ENCODE results near the gene NAALADL2.

Gene NAALADL2

DNA sequence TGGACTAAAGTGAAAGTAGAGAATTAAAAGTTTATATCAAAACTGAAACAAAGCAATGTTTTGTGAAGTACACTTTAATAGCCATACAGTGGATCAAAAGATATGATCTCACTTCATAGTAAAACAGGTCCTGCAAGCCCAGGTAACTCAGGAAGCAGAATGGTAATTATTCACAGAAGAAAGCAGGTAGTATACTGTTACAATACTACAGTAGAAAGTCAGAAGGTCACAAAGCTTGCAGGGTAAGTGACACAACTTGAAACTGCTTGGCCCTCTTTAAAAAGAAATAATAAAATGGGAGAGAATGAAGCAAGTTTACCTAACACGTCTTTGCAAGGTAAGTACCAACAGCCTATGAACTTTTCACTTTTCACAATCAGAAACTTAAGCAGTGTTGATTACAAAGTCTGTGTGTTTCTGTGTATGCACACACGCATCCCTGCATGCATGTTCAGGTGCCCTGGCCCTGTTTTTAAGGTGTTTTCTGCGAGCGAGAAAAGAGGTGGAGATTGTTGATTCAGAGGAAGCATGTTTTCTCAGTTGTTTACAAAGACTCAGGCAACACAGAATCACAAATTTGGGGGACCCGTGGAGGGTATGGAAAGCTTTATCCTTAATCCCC lies at the start of gene NAALADL2:
TSS of gene NAALADL2 (plus strand) at position 221 of the 622 bp plus-strand sequence.
- no peak for DNase-seq

DNA sequence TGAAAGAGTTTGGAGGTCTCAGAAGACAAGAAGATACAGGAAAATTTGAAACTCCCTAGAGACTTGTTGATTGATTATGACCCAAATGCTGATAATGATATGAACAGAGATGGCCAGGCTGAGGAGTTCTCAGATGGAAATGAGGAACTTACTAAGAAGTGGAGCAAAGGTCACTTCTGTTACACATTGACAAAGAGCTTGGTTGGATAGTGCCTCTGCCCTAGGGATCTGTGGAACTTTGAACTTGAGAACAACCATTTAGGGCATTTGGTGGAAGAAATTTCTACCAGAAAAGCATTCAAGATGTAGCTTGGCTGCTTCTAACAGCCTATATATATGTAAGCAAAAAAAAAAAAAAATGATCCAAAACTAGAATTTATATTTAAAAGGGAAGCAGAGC lies 48.9 kb upstream of the NAALADL2 start:
- no peak for DNase-seq

DNA sequence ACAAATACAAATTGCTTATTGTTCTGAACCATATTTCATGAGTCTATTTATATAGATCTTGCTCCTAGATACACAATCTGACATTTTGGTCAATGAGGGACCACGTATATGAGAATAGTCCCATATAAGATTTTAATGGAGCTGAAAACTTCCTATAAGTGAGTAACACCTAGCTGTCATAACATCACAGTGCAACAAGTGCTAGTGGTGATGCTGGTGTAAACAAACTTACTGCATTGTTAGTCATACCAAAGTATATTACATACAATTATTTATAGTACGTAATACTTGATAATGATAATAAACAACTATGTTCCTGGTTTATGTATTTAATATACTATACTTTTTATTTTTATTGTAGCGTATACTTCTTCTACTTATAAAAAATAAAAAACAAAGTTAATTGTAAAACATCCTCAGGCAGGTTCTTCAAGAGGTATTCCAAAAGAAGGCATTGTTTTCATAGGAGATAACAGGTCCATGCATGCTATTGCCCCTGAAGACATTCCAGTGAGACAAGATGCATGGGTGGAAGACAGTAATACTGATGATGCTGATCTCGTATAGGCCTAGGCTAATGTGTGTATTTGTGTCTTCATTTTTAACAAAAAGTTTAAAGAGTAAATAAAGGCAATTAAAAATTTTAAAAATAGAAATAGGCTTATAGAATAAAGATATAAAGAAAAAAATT lies 46.8 kb upstream of the NAALADL2 start:
- DNase-seq: no peak

DNA sequence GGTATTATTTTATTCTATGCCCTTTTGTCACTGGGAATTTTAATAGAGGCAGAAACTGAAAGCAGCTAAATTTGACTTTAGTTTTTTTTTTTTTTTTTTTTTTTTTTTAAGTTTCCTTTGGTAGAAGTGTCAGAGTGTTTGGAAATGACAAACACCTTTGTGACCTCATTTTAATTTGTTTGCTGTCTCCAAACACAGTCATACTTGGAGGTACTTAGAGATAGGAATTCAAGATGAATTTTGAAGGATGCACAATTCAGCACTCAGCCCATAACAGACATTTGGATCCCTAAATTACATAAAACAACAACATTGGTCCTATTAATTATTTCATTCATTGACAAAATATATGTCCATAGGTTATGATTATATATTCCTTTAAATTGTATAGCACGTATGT lies 43.4 kb upstream of the NAALADL2 start:
- no peak for DNase-seq

DNA sequence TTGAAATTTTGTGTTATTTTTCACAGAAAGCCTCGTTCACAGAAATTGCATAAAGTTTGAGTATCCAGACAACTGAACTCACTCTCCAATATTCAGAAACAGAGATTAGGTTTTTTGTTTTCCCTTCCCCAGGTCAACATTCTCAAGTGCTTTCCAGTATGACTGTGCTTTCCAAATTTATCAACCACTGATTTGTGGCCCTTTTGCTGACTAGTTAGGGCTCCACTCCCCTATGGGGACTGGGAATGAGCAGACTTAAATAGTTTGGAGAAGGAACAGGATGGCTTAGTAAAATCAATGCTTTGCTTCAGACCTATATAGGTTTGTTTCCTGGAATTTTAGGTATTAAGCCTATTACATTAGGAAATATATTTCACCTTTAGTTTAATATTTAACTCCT lies 38.2 kb upstream of the NAALADL2 start:
- DNase-seq: no peak

DNA sequence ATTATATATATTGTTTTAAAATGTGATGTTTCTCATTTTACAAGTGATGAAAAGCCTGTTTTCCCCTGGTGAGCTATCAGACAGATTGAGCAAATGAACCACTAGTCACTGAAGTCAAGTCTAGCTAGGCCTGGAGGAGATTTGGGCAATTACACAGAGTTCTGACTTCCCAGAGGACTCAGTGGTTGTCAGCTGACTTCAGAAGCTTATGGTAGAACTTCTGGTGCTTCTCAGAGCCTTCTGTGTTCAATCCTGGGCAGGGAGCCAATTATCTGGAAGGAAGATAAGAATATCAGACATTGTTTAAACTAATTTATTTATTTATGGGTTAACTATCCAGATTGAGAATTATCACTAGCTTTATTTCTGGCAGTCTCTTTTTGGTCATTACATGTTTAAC lies 37.7 kb upstream of the NAALADL2 start:
- DNase-seq: no peak

DNA sequence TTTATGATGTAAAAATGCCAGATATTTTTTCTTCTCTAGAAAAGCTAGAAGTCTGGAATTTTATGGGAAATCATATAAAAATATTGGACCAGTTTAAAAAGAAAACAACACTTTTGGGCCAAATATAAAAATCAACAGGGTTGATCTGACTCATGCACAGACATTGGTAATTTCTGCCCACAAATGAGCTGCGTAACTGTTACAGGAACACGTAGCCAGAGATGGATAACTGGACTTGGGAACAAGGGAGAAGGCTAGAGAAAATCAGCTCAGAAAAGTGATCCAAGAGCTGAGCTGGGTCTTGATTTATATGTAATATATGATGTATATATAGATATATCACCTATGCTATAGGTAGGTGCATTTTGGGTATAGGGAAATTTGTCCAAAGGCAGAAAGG lies 36.8 kb upstream of the NAALADL2 start:
- DNase-seq: no peak

DNA sequence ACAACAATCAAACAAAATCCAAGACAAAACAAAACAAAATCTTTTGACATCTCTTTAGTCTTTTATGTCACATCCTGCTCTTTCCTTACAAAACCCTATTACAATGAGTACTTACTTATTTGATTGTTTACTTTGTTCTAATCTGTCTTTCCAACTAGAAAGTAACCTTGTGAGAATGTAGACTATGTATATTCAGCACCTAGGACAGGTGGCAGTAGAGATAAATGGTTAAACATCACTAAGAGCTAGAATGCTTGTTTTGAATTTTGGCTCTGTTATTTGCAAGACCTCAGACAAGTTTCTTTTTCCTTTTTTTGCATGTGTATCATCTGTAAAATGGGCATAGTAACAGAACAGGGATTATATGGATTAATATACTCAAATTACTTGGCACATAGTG lies 33.1 kb upstream of the NAALADL2 start:
- DNase-seq: no peak

DNA sequence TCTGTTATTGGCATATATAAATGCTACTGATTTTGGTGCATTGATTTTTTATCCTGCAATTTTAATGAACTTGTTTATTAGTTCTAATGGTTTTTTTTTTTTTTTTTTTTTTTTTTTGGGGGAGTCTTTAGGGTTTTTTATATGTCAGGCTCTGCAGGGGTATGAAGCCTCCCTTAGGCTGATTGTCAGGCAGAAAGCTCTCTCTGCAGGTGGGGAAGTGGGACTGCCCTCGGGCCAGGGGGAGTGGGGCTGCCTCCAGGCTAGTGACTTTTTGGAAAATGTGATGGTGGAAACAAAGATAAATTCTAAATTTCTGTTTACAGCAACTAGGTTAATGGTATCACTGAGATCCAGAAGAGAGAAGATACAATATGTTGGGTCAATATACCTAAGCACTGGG lies 14.4 kb upstream of the NAALADL2 start:
- DNase-seq: no peak

DNA sequence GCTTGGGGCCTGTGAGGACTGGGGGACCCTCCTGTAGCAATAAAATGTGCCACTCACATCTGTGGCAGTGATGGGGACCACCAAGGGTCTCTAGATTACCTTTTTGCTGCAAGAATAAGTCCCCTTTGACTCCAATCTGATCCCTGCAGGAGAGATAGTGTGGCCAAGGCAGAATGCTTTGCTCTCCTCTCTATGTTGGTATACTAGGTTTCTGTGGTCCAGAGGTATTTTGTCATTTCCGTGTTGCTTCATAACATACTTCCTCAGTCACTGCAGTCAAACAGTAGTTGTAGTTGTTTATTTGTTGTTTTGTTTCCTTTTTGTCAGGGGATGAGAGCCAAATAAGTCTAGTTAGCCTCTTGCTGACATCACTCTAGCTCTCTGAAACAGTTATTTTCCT lies 13.1 kb upstream of the NAALADL2 start:
- no peak for DNase-seq

DNA sequence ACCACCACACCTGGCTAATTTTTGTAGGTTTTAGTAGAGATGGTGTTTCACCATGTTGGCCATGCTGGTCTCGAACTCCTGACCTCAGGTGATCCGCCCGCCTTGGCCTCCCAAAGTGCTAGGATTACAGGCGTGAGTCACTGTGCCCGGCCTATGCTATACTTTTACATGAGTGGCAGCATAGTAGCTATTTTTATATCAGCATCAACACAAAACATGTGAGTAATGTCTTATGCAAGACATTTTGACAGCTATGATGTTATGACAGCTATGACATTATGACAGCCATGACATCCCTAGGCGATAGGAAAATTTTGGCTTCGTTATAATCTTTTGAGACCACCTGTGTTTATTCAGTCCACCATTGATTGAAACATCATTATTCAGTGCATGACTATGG lies 4.1 kb upstream of the NAALADL2 start:
- no peak for DNase-seq

DNA sequence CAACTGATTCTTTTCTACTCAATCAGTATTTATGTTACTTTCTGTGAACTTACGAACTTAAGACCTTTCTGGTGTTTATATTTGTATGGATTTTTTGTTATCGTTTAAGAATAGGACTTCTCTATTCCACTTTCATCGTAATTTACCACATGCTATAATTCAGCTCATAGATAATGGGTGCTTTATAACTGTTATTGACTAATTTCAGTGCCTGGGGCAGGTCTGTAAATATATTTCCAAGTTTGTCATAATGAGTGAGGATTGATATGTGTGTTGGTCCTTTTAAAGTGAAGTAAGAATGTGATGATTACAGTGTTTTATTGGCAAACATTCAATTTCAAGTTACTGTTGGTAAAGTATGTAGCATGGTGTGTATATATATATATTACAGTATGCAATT lies 1.8 kb upstream of the NAALADL2 start:
- no peak for DNase-seq

DNA sequence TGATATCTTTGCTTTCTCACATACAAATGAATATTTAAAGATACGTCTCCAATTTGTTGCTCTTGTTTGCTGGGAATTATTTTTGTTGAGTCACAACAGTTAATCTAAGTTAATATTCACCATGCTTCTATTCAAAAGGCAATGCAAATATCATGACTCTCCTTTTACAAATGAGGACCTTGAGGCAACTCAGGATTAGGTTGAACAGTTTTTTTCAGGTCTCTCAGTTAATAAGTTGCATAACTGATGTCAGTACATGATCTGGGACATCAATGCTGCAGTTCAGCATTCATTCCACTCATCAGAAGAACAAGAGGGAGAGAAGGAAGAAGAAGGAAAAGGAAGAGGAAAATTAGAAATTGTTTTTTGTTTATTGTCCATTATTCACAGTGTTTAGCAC lies 781 bp upstream of the NAALADL2 start:
- DNase-seq: no peak

DNA sequence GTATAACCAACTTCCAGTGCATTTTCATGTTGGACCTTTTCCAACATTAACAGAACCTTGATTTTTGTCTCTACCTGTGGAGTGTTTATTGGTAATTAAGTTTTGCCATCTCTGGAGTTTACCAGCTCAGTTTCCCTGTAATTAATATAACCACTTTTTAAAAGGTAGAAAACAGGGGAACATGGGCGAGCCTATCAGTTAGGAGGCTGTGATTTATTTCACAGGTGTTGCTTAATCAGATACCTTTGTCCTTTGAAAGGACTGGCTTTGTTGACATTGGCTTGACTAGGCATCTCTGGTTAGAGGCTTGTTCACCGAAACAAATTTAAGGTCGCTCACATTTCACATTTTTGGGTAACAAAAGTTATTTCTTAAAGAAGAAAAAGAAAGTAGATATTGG lies 622 bp downstream of the NAALADL2 start:
- DNase-seq: no peak

DNA sequence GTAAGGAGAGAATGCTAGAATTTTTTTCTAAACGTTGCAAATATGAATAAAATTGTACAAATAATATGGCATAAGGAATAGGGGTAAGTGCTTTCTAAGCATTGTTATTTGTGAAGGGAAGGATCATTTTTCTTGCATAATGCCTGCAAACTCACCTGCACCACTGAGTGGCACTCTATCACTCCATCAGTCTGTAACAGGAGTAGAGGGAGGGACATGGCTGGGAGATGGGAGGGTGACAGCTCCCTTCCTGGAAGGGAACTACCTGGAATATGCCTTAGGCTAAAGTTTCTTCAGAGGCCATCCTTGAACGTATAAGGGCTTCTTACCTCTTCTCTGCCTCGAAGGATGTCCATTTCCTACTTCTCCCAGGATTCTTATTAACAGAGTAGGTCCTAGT lies 3.0 kb downstream of the NAALADL2 start:
- DNase-seq: no peak

DNA sequence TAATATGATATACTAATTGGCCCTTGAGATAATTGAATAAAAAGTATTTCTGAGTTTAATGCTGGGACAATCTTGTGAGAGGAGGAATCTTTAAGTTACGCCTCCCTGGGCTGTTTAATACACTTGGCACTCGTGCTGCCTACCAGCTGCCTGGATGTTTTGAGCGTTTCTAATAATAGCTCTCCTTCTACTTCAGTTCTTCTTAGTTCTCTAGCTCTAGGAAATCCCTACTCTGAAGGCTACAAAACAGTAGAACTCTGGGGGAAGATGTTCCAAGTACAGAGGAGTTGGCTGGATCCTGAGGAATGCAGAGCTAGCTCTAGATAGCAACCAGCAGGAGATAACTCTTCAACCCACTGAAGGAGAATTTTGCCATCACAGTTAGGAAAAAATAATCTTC lies 3.5 kb downstream of the NAALADL2 start:
- DNase-seq: no peak

DNA sequence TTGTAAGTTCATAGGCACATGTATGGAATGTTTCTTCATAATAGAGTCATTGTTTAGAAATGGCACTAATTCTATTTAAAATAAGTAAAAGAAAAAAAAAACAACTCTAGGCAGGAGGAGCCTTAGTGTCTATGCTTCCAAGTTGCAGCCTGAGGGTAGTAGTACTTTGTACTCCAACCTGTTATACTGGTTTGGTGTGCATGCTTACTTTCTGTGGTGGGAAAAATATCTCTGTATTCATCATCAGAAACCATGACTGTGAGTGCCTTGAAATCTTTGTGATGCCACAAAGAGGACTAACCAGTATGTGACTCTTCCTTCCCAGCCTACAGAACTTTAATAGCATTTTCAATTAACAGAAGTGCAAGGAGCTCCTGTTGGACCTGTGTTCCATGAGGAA lies 4.4 kb downstream of the NAALADL2 start:
- no peak for DNase-seq

DNA sequence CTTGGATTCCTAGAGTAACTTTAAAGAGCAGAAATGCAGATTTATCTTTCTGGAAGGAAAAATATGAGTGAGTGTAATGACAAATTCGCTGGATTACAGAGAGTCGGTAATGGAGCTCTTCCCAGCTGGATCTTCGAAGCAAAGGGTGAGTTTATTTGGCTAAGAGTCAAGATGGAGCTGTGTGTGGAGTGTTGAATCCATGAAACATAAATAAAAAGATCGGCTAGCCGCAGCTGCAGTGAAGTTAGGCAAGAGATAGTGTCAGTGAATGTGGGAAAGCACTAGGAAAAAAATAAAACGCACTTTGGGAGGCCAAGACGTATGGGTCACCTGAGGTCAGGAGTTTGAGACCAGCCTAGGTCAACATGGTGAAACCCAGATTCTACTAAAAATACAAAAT lies 10.3 kb downstream of the NAALADL2 start:
- no peak for DNase-seq

DNA sequence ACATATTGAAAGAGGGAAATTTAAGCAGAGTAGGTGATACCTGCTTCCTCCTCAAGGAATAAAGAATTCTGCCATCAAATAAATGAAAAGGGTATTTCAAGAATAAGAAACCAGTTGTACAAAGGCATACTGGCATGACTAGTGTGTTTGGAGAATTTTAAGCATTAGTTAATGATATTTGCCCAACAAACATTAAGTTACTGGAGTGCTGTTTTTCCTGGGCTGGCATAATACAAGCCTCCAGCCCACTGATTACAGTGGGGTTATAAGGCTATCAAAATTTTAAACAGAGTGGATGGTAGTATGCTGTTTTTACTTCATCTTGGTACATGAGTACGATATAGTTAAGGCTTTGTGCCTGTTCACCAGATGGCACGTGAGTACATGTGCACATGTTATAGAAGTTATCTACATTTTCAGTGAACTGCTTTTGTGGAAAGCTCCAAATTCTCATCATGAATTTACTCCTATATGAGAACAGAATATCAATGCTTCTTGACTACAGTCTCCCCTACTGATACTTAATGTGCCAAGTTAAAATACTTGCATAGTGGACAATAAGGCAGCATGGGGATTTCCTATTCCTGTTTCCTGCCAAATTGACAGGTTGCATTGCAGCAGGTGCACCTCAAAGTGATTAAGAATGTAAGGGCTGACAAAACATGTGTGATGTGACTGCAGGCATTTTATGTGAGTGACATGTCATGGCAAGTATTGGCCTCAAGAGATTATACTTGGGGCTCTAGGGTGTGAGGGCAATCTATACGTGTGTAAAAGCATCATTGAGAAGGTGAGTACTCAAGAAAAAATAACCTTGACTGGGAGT lies 14.9 kb downstream of the NAALADL2 start:
- DNase-seq: no peak

DNA sequence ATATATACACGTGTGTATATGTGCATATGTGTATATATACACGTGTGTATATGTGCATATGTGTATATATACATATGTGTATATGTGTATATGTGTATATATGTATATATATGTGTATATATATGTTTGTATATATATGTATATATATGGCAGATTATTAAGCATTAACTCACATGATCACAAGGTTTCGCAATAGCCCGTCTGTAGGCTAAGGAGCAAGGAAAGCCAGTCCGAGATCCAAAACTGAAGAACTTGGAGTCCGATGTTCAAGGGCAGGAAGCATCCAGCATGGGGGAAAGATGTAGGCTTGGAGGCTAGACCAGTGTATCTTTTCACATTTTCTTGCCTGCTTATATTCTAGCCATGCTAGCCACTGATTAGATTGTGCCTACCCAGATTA lies 23.7 kb downstream of the NAALADL2 start:
- DNase-seq: no peak

DNA sequence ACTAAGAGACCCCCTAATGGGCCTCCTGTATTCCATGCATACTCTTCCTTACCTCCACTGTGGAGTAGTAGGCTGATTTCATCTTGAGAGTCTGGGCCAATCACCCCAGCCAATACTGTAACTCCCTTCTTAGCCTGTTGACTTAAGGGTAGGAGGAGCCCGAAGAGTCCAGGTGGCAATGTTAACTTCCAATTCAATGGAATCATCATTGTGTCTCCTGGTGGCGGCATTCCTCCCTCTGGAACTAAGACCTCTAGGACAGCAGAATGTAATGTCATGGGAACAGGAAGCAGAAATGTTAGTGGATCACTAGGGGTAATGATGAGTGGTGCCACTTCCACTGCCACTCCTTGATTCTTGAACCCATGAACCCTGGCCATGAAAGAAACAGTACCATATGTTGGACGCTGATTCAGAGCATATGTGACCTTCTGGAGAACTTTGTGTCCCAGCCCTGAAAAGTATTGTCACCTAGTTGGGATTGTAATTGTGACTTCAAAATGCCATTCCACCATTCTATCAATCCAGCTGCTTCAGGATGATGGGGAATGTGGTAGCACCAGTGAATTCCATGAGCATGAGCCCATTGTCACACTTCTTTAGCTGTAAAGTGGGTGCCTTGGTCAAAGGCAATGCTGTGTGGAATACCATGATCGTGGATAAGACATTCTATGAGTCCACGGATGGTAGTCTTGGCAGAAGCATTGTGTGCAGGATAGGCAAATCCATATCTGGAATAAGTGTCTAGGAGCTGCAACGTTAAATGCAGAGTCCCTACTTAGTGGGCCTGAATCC lies 24.9 kb downstream of the NAALADL2 start:
- no peak for DNase-seq

DNA sequence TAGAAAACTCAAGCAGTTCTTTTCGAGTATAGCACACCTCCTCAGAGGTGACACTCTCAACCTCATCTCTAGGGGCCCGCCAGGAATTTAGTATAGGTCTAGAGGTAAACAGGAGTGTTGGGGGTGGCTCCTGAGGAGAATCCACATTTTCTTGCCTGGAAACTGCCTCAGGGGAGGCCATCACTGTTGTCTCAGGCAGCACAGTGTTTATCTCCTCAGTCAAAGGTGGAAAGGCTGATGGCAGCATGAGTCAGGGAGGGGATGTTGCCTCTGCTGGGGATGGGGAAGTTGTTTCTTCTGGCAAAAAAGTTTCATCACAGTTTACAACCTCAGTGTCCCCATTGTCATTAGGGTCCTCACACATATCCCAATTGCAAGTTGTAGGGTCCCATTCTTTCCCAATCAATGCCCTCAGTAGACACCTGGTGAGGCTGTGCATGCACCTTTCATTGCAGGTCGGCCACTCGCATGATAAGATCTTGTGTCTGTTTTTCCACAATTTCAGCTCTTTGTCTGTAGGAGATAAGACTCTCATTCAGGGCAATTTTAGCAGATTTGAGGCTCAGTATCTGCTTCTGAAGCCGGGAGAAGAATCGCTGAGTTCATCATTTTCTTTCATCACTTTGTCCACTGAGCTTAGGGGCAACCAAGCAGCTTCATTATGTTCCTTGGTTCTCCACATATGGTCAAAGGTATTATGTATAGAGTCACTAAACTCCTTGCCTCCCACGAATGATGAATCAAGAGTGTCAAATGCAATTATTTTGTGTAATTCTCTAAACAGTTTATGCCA lies 25.8 kb downstream of the NAALADL2 start:
- no peak for DNase-seq
